LNCaP clone FGC (cell line): Measurements from ENCODE around the gene CPVL.

Experiments
- DNase-seq: peaks from one replicate; pipeline ENCODE4 v3.0.0-alpha.2; 2011; ENCODE audit warnings: low read depth
- H3K4me3 ChIP-seq: 2 replicates; pipeline ENCODE4 v1.5.1; 2011; ENCODE audit warnings: mild to moderate bottlenecking, low read depth, low read length, control low read depth
- TF ChIP-seq, protein P1 (sequence below): IDR thresholded peaks from 2 replicates; pipeline ENCODE4 v1.5.1; 2012; ENCODE audit warnings: mild to moderate bottlenecking; ENCODE audit not compliant: control insufficient read depth, insufficient read depth; ENCODE audit errors: extremely low read depth

CPVL gene

DNA sequence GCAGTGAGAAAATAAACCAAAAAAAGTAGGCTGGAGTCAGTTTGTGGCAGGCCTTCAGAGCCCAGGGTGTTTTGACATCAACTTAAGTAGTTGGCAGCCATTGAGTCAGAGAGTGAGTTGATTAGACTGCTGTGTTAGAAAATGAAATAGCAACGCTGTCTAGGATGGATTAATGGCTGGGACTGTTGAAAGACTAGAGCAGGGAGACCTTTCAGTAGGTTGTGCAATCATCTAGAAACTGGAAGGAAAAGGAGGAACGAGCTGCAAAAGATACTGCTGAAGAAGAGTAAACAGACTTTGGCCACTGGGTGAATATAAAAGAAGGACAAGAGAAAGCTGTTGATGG, 159.6 kb downstream of the CPVL start:
- no peak overlapping the region for H3K4me3 ChIP-seq
- TF ChIP-seq, protein P1, sequence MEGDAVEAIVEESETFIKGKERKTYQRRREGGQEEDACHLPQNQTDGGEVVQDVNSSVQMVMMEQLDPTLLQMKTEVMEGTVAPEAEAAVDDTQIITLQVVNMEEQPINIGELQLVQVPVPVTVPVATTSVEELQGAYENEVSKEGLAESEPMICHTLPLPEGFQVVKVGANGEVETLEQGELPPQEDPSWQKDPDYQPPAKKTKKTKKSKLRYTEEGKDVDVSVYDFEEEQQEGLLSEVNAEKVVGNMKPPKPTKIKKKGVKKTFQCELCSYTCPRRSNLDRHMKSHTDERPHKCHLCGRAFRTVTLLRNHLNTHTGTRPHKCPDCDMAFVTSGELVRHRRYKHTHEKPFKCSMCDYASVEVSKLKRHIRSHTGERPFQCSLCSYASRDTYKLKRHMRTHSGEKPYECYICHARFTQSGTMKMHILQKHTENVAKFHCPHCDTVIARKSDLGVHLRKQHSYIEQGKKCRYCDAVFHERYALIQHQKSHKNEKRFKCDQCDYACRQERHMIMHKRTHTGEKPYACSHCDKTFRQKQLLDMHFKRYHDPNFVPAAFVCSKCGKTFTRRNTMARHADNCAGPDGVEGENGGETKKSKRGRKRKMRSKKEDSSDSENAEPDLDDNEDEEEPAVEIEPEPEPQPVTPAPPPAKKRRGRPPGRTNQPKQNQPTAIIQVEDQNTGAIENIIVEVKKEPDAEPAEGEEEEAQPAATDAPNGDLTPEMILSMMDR, result no peak
- DNase-seq, result no peak

DNA sequence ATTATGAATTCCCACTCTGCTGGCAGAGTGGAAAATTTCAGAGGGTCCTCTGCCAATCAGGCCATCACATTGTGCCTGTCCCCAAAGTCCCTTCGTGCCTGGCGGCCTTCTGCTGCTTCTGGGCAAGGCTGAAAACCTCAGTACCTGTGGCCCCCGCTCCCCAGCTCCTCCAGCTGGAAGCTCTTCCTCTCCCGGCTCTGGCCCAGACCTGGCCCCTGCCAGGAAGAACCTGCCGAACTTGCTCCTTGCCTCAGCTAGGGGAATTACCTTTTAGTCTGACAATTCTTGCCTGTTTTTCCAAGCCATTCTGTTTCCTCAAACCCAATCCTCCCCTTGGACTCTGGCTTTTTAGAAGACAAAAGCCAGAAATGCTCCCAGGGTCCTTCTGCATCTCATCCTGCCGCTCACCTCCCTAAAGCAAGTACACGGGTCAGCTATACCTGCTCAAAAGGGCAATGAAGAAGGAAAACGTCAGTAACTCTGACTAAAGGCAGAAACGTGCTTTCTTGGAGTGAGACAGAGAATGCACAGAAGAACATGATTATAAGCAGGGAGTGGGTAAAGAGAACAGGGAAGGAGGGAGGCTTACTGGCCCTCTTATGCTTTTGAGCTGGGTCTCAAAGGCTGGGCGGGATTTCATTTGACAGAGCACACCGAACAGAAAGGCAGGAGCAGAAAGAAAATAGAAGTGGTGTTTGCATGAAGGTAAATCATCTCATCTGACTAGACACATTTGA, 160.1 kb downstream of the CPVL start:
- peak; percentile 30 for DNase-seq

DNA sequence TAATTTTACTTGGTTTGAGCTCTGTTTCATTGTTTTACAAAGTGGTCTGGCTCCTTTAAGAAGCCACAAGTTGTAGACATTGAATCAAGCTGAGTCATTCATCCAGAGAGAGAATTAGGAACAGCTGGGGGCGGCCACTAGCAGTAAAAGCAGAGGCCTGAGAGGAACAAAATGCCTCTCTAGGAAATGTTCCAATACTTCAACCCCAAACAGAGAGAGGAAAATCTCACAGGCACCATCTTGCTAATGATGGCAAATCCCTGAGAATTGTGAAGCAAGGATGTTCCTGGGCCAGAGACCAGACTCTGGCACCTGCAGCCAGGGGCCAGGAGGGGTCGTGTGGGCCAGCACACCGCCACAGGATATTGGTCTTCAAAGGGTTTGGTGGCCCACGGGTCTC, 161.7 kb downstream of the CPVL start:
- TF ChIP-seq, protein P1, result no peak
- no peak for DNase-seq

More for the DNA sequence above, 160.1 kb downstream of the CPVL start:
- TF ChIP-seq, protein P1, result no peak
- peak overlapping the region; percentile 15; the same call in 1 of the 2 replicates for H3K4me3 ChIP-seq

DNA sequence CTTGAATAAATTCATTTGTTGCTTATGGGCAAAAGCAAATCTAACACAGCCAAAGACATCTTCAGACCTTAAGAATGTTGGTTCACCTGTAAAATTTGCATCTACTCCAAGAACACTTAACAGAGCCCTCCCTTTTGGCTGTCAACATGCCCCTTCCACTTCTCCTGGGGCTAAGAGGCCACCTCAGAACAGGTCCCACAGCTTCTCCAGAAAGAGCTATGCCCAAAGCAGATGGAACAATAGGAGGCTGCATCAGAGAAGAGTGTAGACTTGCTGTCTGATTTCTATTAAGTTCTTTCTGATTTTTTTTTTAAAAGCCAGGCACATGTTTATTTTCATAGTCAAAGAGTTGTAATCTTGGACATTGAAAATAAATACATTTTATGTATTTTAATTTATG, 162.1 kb downstream of the CPVL start:
- no peak for DNase-seq
- H3K4me3 ChIP-seq, result no peak overlapping the region
- TF ChIP-seq, protein P1, result no peak

More for the DNA sequence above, 161.7 kb downstream of the CPVL start:
- no peak overlapping the region for H3K4me3 ChIP-seq

DNA sequence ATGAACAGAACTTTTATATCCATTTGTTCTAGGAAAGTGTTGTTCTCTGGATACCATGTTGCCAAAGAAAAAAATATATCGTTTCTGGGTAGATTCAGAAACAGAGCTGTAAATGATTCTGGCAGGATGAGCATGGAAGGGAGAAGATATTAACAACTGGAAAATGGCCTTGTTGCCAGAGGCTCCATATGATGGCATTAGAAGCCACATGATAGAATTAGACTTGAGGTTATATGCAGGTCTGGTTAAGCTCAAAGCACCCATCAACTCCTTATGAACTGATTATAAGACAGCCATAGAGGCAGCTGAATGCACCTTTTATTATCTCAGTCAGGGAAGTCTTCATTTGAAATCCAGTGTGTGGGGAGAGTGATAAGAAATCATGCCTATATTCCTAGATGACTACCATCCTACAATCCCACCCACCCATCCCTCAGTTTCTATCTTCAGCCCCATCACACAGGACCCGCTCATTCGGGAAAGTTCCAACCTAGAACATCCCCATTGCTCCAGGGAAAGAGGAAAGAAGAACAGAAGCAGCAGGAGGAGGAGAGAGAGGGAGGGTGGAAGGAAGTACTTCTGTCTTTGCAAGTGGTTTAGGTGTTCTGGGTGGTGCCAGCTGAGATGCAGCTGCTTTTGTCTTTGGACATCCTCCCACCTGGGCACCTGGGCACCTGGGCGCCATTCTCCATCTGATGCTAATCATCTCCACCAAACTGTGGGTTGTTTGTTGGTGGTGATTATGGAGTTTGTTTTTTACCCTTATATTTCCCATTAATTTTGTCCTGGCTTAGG, 162.7 kb downstream of the CPVL start:
- DNase-seq, result no peak
- TF ChIP-seq, protein P1, result no peak
- no peak overlapping the region for H3K4me3 ChIP-seq

DNA sequence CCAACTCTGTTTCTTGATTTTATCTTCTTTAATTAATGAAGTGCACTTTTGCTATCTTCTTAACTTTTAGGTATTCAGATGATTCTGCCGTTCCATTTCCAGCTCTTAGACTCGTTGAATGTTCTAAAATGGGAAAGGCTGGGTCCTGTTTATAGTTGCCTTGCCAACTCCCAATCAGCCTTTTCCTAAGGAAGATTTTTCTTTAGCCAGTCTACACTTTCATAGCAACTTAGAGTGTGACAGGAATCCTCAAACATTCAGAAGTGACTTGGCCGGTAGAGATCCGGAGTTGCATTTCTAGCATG, 165.2 kb downstream of the CPVL start:
- no peak for DNase-seq
- TF ChIP-seq, protein P1, result no peak
- no peak overlapping the region for H3K4me3 ChIP-seq
